PC-9 (cell line): Measurements from ENCODE around the gene DHRSX. TPM values are rescaled to one million over a fixed set of nuclear protein-coding genes. Genes with fewer than 3 reads are reported as not detected.

Source experiments
- BruUV-seq: library from RNA; stranded (reverse); fragments of 400-500 nt; replicated peaks from 2 replicates; lab custom pipeline; 2021; lab: Mats Ljungman, UMichigan
- CTCF ChIA-PET: fragments of 300-600 bp; sonication (Branson Sonifier 250); formaldehyde crosslinking; loops from one replicate; lab custom pipeline; 2022; ENCODE audit warnings: antibody characterized with exemption; lab: Charles Lee
- POLR2A ChIA-PET: fragments of 300-600 bp; sonication (Branson Sonifier 250); formaldehyde crosslinking; loops from one replicate; lab custom pipeline; 2022; ENCODE audit warnings: antibody characterized with exemption; ENCODE audit not compliant: unreplicated experiment; lab: Charles Lee
- DNase-seq, 2 experiments: peaks; one replicate each; pipeline versions ENCODE4 v3.0.0 to v3.0.0-alpha.2; 2015 to 2022; ENCODE audit warnings: mixed read lengths in 1 of 2
- H2AFZ ChIP-seq: fragments of 200-600 bp; sonication (generic); 2 replicates; pipeline ENCODE4 v1.8.1; 2017; ENCODE audit warnings: antibody characterized with exemption
- H3F3A ChIP-seq: fragments of 200-600 bp; sonication (generic); 2 replicates; pipeline ENCODE4 v1.8.1; 2017; ENCODE audit warnings: antibody characterized with exemption, mild to moderate bottlenecking, low read depth; ENCODE audit not compliant: insufficient read depth
- H3K27ac ChIP-seq: fragments of 200-600 bp; sonication (generic); 2 replicates; pipeline ENCODE4 v1.6.1; 2016; ENCODE audit warnings: mixed run types
- H3K27me3 ChIP-seq: fragments of 200-600 bp; sonication (generic); 2 replicates; pipeline ENCODE4 v1.6.1; 2016; ENCODE audit warnings: low read depth, mixed run types; ENCODE audit not compliant: insufficient read depth
- H3K36me3 ChIP-seq: fragments of 200-600 bp; sonication (generic); 2 replicates; pipeline ENCODE4 v1.6.1; 2016; ENCODE audit warnings: low read depth, mixed run types
- H3K4me1 ChIP-seq: fragments of 200-600 bp; sonication (generic); replicated peaks from 2 replicates; pipeline ENCODE4 v1.6.1; 2016; ENCODE audit warnings: mixed run types; ENCODE audit not compliant: insufficient read depth
- H3K4me2 ChIP-seq: fragments of 200-600 bp; sonication (generic); 2 replicates; pipeline ENCODE4 v1.6.1; 2017; ENCODE audit warnings: mixed run types
- H3K4me3 ChIP-seq: fragments of 200-600 bp; sonication (generic); 2 replicates; pipeline ENCODE4 v1.6.1; 2016; ENCODE audit warnings: mixed run types
- H3K79me2 ChIP-seq: fragments of 200-600 bp; sonication (generic); 2 replicates; pipeline ENCODE4 v1.6.1; 2017; ENCODE audit warnings: low read depth, mixed run types
- H3K9me2 ChIP-seq: fragments of 200-600 bp; sonication (generic); 2 replicates; pipeline ENCODE4 v1.8.1; 2017; ENCODE audit warnings: mild to moderate bottlenecking; ENCODE audit not compliant: insufficient read depth
- H3K9me3 ChIP-seq: fragments of 200-600 bp; sonication (generic); 2 replicates; pipeline ENCODE4 v1.8.1; 2016; ENCODE audit warnings: low read depth; ENCODE audit not compliant: insufficient read depth
- H4K20me1 ChIP-seq: fragments of 200-600 bp; sonication (generic); 2 replicates; pipeline ENCODE4 v1.8.1; 2017; ENCODE audit not compliant: insufficient read depth
- EZH2 ChIP-seq: fragments of 200-600 bp; sonication (generic); IDR thresholded peaks from 2 replicates; pipeline ENCODE4 v1.8.0; 2017; ENCODE audit warnings: antibody characterized with exemption, low read depth
- intact Hi-C: fragments of 100-400 bp; cut with micrococcal nuclease; formaldehyde crosslinking; loops from one replicate; pipeline ENCODE4 v1.10.0; 2022; ENCODE audit not compliant: unreplicated experiment
- total RNA-seq: library from RNA; stranded (reverse); gene quantifications from 2 replicates; pipeline ENCODE4 v1.2.3, GENCODE V29; 2021
- TF ChIP-seq, protein P1 (sequence below): fragments of 200-600 bp; sonication (generic); conservative IDR thresholded peaks from 2 replicates; pipeline ENCODE4 v1.6.1; 2017; ENCODE audit warnings: mixed run types, antibody characterized with exemption, mild to moderate bottlenecking, moderate library complexity

The DHRSX gene
- total RNA-seq, 1 experiment from 2014 or later, result 13.2 TPM

DNA sequence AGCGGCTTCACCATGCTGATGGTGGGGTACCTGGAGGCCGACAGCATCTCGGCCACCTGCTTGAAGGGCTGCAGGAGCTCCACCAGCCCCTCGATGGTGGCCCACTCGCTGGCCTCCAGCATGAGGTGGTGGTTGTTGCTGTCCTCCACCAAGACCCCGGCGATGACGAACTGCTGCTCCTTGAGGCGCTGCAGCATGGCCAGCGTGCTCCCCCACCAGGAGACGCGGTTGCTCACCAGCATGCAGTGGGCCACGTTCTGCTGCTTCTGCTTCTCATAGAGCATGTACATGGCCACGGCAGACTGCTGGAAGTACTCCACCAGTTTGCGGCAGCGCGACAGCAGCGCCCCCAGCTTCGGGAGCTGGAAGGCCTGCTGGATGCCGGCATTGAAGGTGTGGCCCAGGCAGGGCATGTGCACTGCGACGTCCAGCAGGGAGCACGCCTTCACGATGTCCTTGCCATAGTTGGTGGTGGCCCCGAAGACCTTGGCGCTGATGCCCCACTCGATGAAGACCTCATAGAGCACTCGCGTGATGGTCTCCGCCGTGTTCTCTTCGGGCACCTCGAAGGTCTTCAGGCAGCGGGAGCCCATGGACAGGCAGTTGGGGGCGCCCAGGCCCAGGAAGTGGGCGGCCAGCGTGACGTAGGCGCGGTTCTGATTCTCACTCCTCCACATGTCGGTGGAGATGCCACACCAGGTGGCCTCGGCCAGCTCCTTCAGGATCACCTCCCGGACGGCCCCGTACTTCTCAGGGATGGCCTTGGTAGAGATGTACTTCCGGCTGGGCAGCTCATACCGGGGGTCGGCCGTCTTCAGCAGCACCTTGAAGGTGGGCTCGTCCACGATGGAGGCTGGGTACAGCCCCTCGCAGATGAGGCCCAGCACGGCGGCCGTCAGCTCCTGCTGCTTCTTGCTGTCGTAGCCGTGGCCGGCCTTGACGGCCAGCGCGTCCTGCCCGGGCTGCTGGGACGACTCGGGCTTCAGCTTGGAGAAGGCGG lies 11.0 kb downstream of the DHRSX start:
- ChIA-PET CTCF (no interaction called here), POLR2A (no interaction called here)

DNA sequence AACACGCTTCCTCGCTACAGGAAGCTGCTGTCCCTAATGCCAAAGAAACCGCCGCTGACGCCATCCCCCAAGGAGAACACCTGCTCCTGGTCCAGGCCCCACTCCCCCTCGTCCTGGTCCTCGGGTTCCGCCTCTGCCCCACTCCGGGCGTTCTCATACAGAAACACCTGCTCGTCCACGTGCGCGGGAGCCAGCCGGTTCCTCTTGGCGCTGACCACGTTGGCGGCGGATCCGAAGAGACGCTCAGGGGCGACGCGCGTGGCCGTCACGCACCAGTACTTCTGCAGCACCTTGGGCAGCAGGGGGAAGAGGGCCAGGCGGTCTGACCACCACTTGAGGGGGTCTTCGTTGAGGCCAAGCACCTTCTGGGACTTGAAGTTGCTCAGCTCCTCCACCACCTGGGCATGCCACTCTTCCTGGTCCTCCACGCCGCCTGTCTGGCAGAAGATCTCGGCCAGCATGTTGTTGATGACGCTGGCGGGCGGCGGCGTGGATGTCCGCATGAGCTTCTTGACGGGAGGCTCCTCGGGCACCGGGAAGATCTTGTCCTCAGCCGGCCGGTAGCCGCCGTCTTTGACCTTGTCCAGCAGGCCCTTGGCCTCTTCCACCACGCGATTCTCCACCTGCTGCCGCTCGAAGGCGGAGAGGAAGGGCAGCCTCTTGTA lies 12.0 kb downstream of the DHRSX start:
- H3K79me2 ChIP-seq, result no peaks in the 10 kb centered on the region

More for the DNA sequence above, 11.0 kb downstream of the DHRSX start:
- no peaks in the 10 kb centered on the region; the same call in 1 of the 2 replicates for H4K20me1 ChIP-seq
- H3K4me1 ChIP-seq, result no peaks in the 10 kb centered on the region
- TF ChIP-seq, protein P1, sequence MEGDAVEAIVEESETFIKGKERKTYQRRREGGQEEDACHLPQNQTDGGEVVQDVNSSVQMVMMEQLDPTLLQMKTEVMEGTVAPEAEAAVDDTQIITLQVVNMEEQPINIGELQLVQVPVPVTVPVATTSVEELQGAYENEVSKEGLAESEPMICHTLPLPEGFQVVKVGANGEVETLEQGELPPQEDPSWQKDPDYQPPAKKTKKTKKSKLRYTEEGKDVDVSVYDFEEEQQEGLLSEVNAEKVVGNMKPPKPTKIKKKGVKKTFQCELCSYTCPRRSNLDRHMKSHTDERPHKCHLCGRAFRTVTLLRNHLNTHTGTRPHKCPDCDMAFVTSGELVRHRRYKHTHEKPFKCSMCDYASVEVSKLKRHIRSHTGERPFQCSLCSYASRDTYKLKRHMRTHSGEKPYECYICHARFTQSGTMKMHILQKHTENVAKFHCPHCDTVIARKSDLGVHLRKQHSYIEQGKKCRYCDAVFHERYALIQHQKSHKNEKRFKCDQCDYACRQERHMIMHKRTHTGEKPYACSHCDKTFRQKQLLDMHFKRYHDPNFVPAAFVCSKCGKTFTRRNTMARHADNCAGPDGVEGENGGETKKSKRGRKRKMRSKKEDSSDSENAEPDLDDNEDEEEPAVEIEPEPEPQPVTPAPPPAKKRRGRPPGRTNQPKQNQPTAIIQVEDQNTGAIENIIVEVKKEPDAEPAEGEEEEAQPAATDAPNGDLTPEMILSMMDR, result no peak
- TF ChIP-seq EZH2, result no peak
- intact Hi-C loops, result no loop called here
- no peak overlapping the region for H3K27ac ChIP-seq
- no peaks in the 10 kb centered on the region for H3F3A ChIP-seq
- H3K36me3 ChIP-seq, result no peaks in the 10 kb centered on the region
- no peaks in the 10 kb centered on the region for H3K27me3 ChIP-seq
- no peak overlapping the region for H3K4me2 ChIP-seq
- no TSS peak for BruUV-seq
- H3K4me3 ChIP-seq, result no peak overlapping the region
- no peaks in the 10 kb centered on the region for H3K9me2 ChIP-seq
- no peak for DNase-seq
- H3K79me2 ChIP-seq, result no peaks in the 10 kb centered on the region
- H2AFZ ChIP-seq, result no peak overlapping the region
- H3K9me3 ChIP-seq, result no peaks in the 10 kb centered on the region

DNA sequence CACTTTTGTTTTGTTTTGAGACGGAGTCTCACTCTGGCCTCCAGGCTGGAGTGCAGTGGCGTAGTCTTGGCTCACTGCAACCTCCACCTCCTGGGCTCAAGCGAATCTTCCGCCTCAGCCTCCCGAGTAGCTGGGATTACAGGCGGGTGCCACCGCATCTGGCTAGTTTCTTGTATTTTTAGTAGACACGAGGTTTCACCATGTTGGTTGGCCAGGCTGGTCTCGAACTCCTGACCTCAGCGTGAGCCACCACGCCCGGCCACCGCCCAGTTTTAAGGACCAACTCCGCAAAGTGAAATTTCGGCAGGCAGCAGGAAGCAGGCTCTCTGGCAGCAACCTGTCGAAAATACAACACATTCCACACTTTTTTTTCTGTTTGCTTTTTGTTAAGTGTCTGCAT lies 13.4 kb downstream of the DHRSX start:
- no peak overlapping the region for H3K4me3 ChIP-seq
- H3K9me3 ChIP-seq, result no peaks in the 10 kb centered on the region
- no peak overlapping the region for H2AFZ ChIP-seq
- no peak for DNase-seq
- BruUV-seq, result no TSS peak
- ChIA-PET CTCF (no interaction called here), POLR2A (no interaction called here)
- H3K9me2 ChIP-seq, result no peaks in the 10 kb centered on the region
- intact Hi-C loops, result no loop called here
- H3F3A ChIP-seq, result no peaks in the 10 kb centered on the region
- TF ChIP-seq, protein P1, result no peak
- no peak for TF ChIP-seq EZH2
- no peaks in the 10 kb centered on the region for H3K4me1 ChIP-seq
- H3K79me2 ChIP-seq, result no peaks in the 10 kb centered on the region
- no peak overlapping the region for H3K27ac ChIP-seq
- H3K4me2 ChIP-seq, result no peak overlapping the region
- H3K36me3 ChIP-seq, result no peaks in the 10 kb centered on the region
- no peaks in the 10 kb centered on the region for H3K27me3 ChIP-seq
- no peaks in the 10 kb centered on the region; the same call in none of the 2 replicates for H4K20me1 ChIP-seq

More for the DNA sequence above, 12.0 kb downstream of the DHRSX start:
- Histone ChIP-seq H3K4me1 (no peaks in the 10 kb centered on the region), H3F3A (no peaks in the 10 kb centered on the region), H3K36me3 (no peaks in the 10 kb centered on the region), H3K27ac (no peak overlapping the region), H3K4me3 (no peak overlapping the region), H4K20me1 (no peaks in the 10 kb centered on the region; the same call in none of the 2 replicates), H3K27me3 (no peaks in the 10 kb centered on the region), H3K9me3 (no peaks in the 10 kb centered on the region), H3K4me2 (no peak overlapping the region), H2AFZ (no peak overlapping the region), H3K9me2 (no peaks in the 10 kb centered on the region)
- POLR2A ChIA-PET, result no interaction called here
- CTCF ChIA-PET, result no interaction called here
- TF ChIP-seq EZH2, result no peak
- TF ChIP-seq, protein P1, result no peak
- intact Hi-C loops, result no loop called here
- no TSS peak for BruUV-seq
- no peak for DNase-seq
